IMR-90 (cell line): ENCODE results near the gene DMD. TPM values are rescaled to one million over a fixed set of nuclear protein-coding genes. Genes with fewer than 3 reads are reported as not detected.

Source experiments
- ATAC-seq: fragments of 200-7000 bp; cut with Tn5 transposase; 2 replicates; pipeline ENCODE4 v1.9.1; 2020; ENCODE audit warnings: low read depth, mild to moderate bottlenecking, moderate library complexity
- BruUV-seq: library from RNA; stranded (reverse); fragments of 400-500 nt; replicated peaks from 2 replicates; lab custom pipeline; 2021; lab: Mats Ljungman, UMichigan
- CTCF ChIA-PET: fragments of 300-600 bp; formaldehyde crosslinking; extraction: SDS; loops from one replicate; lab custom pipeline; 2021; ENCODE audit warnings: antibody characterized with exemption; lab: Yijun Ruan, JAX
- POLR2A ChIA-PET: fragments of 300-600 bp; sonication (Branson Sonifier 250); formaldehyde crosslinking; loops from one replicate; lab custom pipeline; 2022; ENCODE audit warnings: antibody characterized with exemption; ENCODE audit not compliant: unreplicated experiment; lab: Charles Lee
- DNase-seq: peaks from one replicate; pipeline ENCODE4 v3.0.0; 2013
- H2AFZ ChIP-seq: replicated peaks from 2 replicates; pipeline ENCODE3; 2013; ENCODE audit warnings: low read length, mild to moderate bottlenecking; ENCODE audit not compliant: poor library complexity
- H2AK5ac ChIP-seq: 2 replicates; pipeline ENCODE4 v1.6.1; 2013; ENCODE audit warnings: low read depth, low read length, inconsistent platforms
- H2AK9ac ChIP-seq: replicated peaks from 2 replicates; pipeline ENCODE3; 2013; ENCODE audit warnings: mild to moderate bottlenecking, low read depth, low read length, moderate library complexity; ENCODE audit not compliant: poor library complexity
- H2BK120ac ChIP-seq: 2 replicates; pipeline ENCODE4 v1.6.1; 2013; ENCODE audit warnings: low read depth, low read length, inconsistent platforms
- H2BK15ac ChIP-seq: 3 replicates; pipeline ENCODE4 v1.6.1; 2013; ENCODE audit warnings: low read depth, low read length, inconsistent platforms
- H2BK20ac ChIP-seq: 2 replicates; pipeline ENCODE4 v1.6.1; 2013; ENCODE audit warnings: low read depth, mild to moderate bottlenecking, inconsistent platforms, low read length, moderate library complexity
- H2BK5ac ChIP-seq: 2 replicates; pipeline ENCODE4 v1.6.1; 2013; ENCODE audit warnings: mild to moderate bottlenecking, low read depth, low read length, inconsistent platforms; ENCODE audit not compliant: poor library complexity, severe bottlenecking
- H3K14ac ChIP-seq: replicated peaks from 2 replicates; pipeline ENCODE4 v1.6.1; 2013; ENCODE audit warnings: low read depth, low read length, inconsistent platforms
- H3K18ac ChIP-seq: 2 replicates; pipeline ENCODE4 v1.6.1; 2013; ENCODE audit warnings: low read depth, low read length, control low read depth
- H3K23ac ChIP-seq: 2 replicates; pipeline ENCODE4 v1.6.1; 2013; ENCODE audit warnings: low read depth, low read length, inconsistent platforms
- H3K27ac ChIP-seq: 2 replicates; pipeline ENCODE4 v1.5.1; 2013; ENCODE audit warnings: mild to moderate bottlenecking, control low read depth, low read length; ENCODE audit not compliant: insufficient read depth
- H3K27me3 ChIP-seq: 2 replicates; pipeline ENCODE4 v1.6.1; 2013; ENCODE audit warnings: low read length; ENCODE audit not compliant: control insufficient read depth, insufficient read depth
- H3K36me3 ChIP-seq: 2 replicates; pipeline ENCODE4 v1.6.1; 2013; ENCODE audit warnings: low read length, mixed read lengths; ENCODE audit not compliant: control insufficient read depth, insufficient read depth
- H3K4ac ChIP-seq: 2 replicates; pipeline ENCODE4 v1.6.1; 2013; ENCODE audit warnings: low read depth, low read length, inconsistent platforms
- H3K4me1 ChIP-seq: 2 replicates; pipeline ENCODE4 v1.6.1; 2013; ENCODE audit warnings: low read length, mixed read lengths; ENCODE audit not compliant: control insufficient read depth, insufficient read depth
- H3K4me2 ChIP-seq: 2 replicates; pipeline ENCODE4 v1.6.1; 2013; ENCODE audit warnings: low read depth, mild to moderate bottlenecking, control low read depth, low read length, moderate library complexity
- H3K4me3 ChIP-seq: 2 replicates; pipeline ENCODE4 v1.5.1; 2013; ENCODE audit warnings: low read depth, mild to moderate bottlenecking, control low read depth, low read length, moderate library complexity; ENCODE audit not compliant: insufficient read depth
- H3K56ac ChIP-seq: 2 replicates; pipeline ENCODE4 v1.6.1; 2013; ENCODE audit warnings: low read length, inconsistent platforms; ENCODE audit not compliant: insufficient read depth; ENCODE audit errors: extremely low read depth
- H3K79me1 ChIP-seq, 2 experiments: 2 replicates each; pipeline ENCODE4 v1.6.1; 2013; ENCODE audit warnings: low read length in 2 of 2, inconsistent platforms in 1 of 2, low read depth in 1 of 2
- H3K9ac ChIP-seq: 2 replicates; pipeline ENCODE4 v1.6.1; 2013; ENCODE audit warnings: low read depth, low read length, control low read depth
- H3K9me1 ChIP-seq: 2 replicates; pipeline ENCODE4 v1.6.1; 2013; ENCODE audit warnings: low read length, inconsistent platforms; ENCODE audit not compliant: insufficient read depth
- H3K9me3 ChIP-seq: 2 replicates; pipeline ENCODE4 v1.6.1; 2013; ENCODE audit warnings: low read length; ENCODE audit not compliant: control insufficient read depth, insufficient read depth
- H4K20me1 ChIP-seq: 2 replicates; pipeline ENCODE4 v1.6.1; 2013; ENCODE audit warnings: low read length, inconsistent platforms; ENCODE audit not compliant: insufficient read depth
- H4K5ac ChIP-seq: 2 replicates; pipeline ENCODE4 v1.6.1; 2013; ENCODE audit warnings: mild to moderate bottlenecking, low read depth, low read length, control low read depth
- H4K8ac ChIP-seq, 2 experiments: 2 replicates each; pipeline ENCODE4 v1.6.1; 2013; ENCODE audit warnings: low read depth in 2 of 2, low read length in 2 of 2, control low read depth in 1 of 2, inconsistent platforms in 1 of 2
- H4K91ac ChIP-seq: 2 replicates; pipeline ENCODE4 v1.6.1; 2013; ENCODE audit warnings: low read depth, low read length, inconsistent platforms; ENCODE audit not compliant: insufficient read depth
- CEBPB ChIP-seq: IDR thresholded peaks from 2 replicates; pipeline ENCODE4 v1.6.1; 2012; ENCODE audit warnings: low read depth, low read length, improper control_type of control experiment
- CHD1 ChIP-seq: IDR thresholded peaks from 2 replicates; pipeline ENCODE4 v1.6.1; 2012; ENCODE audit warnings: low read depth, low read length, improper control_type of control experiment
- NFE2L2 ChIP-seq: fragments of 150-350 bp; IDR thresholded peaks from 2 replicates; pipeline ENCODE4 v1.6.1; 2016; ENCODE audit warnings: low read depth, mild to moderate bottlenecking, low read length
- POLR2A ChIP-seq: IDR thresholded peaks from 2 replicates; pipeline ENCODE4 v1.6.1; 2012; ENCODE audit warnings: mild to moderate bottlenecking, low read depth, low read length
- RFX5 ChIP-seq: IDR thresholded peaks from 2 replicates; pipeline ENCODE4 v1.8.0; 2012; ENCODE audit warnings: low read depth, mild to moderate bottlenecking, low read length, moderate library complexity
- WGBS, 2 experiments: methylation state at CpG; one replicate each; pipeline versions ENCODE4 v1.1.5 to v1.1.7; 2013; ENCODE audit warnings: missing lambda C conversion rate in 2 of 2; ENCODE audit not compliant: insufficient read length in 1 of 2; ENCODE audit errors: extremely low coverage in 2 of 2; 5-methylcytosine and 5-hydroxymethylcytosine counted together
- dilution Hi-C: fragments of 300-500 bp; cut with HindIII; formaldehyde crosslinking; loops from one replicate; pipeline ENCODE4 v1.14.3; 2018; ENCODE audit warnings: low sequenced_read_pairs; ENCODE audit not compliant: unreplicated experiment
- in situ Hi-C: fragments of 300-500 bp; cut with MboI; formaldehyde crosslinking; loops from 3 replicates; pipeline ENCODE4 v1.14.3; 2019; ENCODE audit warnings: low sequenced_read_pairs, inconsistent platforms, mixed read lengths
- intact Hi-C: fragments of 100-400 bp; cut with micrococcal nuclease; formaldehyde crosslinking; loops from 2 replicates; pipeline ENCODE4 v1.10.0; 2022
- polyA plus RNA-seq, 3 experiments: library from polyadenylated mRNA; depleted of rRNA; stranded (reverse); fragments of >200 nt; gene quantifications; 2 replicates each; pipeline ENCODE4 v1.2.3, GENCODE V29; 2012; ENCODE audit warnings: low replicate concordance in 1 of 3
- total RNA-seq: library from RNA; depleted of rRNA; stranded (reverse); fragments of >200 nt; gene quantifications from 2 replicates; pipeline ENCODE4 v1.2.3, GENCODE V29; 2012

The DMD gene
- total and polyA plus RNA-seq, 2 of the 4 experiments (the other 2 are of a cell fraction): 6.6 to 11.8 TPM

DNA sequence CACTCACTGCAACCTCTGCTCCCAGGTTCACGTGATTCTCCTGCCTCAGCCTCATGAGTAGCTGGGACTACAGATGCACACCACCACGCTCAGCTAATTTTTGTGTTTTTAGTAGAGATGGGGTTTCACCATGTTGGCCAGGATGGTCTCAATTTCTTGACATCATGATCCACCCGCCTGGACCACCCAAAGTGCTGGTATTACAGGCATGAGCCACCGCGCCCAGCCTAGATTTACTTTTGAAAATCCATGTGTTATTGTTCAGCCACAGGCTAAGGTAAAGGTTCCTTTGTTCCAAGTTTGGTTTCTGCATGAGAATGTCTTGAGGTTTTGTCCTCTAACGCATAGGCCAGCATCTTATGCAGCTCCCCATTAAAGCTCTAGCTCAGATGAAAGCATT lies 371.6 kb downstream of the DMD start:
- Histone ChIP-seq H4K8ac (no peak overlapping the region), H3K4me1 (no peaks in the 10 kb centered on the region), H2AK9ac (no peak overlapping the region), H3K4me2 (no peak overlapping the region), H2BK120ac (no peak overlapping the region), H3K27me3 (no peaks in the 10 kb centered on the region), H4K20me1 (no peaks in the 10 kb centered on the region), H3K4me3 (no peak overlapping the region), H3K27ac (no peak overlapping the region), H3K9me1 (no peaks in the 10 kb centered on the region), H3K56ac (no peak overlapping the region), H3K23ac (no peak overlapping the region), H2AFZ (no peak overlapping the region), H3K36me3 (no peaks in the 10 kb centered on the region), H4K5ac (no peak overlapping the region), H3K9ac (no peak overlapping the region), H3K79me1 (no peaks in the 10 kb centered on the region), H2BK15ac (no peak overlapping the region), H3K18ac (no peak overlapping the region), H3K4ac (no peak overlapping the region), H3K14ac (no peak overlapping the region), H4K91ac (no peak overlapping the region), H2AK5ac (no peak overlapping the region), H2BK5ac (no peak overlapping the region), H3K9me3 (no peaks in the 10 kb centered on the region), H2BK20ac (no peak overlapping the region)
- intact Hi-C loops: no loop called here
- no peak for DNase-seq
- dilution Hi-C loops: no loop called here
- no CpG with 5 or more reads among the region's 6 CpGs for WGBS, 2 experiments
- in situ Hi-C loops: no loop called here
- CTCF ChIA-PET: no interaction called here
- no peak for TF ChIP-seq POLR2A
- TF ChIP-seq RFX5: no peak
- TF ChIP-seq CHD1: no peak
- TF ChIP-seq CEBPB: no peak
- TF ChIP-seq NFE2L2: no peak
- no TSS peak for BruUV-seq
- POLR2A ChIA-PET: no interaction called here
- ATAC-seq: no peak
